ENCODE measurements around the gene SLC46A1.

SLC46A1 gene

DNA sequence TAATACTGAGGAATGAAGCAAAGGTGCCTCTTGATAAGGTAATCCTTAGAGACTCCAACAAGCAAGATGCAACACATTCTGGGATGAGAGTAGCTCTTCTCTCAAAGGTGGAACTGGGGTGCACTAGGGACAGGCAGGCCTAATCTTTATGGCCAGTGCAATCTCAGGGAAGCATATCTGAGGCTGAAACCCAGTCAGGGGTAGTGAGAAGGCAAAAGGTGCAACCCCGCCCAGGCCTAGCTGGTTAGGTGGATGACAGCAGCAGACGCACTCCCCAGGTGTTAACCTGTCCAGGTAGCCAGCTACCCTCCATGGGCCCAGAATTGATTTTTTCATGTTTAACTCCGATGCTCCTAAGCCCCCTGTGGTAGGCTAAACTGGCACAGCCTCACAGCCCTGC, 9.9 kb upstream of the SLC46A1 start:
- H3K27me3 Mint-ChIP-seq = peaks cover 14% of the 10 kb centered on the region
- no peak overlapping the region for H3K4me3 Mint-ChIP-seq
- H3K27ac Mint-ChIP-seq = no peak overlapping the region
- H3K9me3 Mint-ChIP-seq = no peaks in the 10 kb centered on the region
- H3K4me1 Mint-ChIP-seq (ENCODE audit: low read depth) = peaks cover 8% of the 10 kb centered on the region
- intact Hi-C loops (cut with micrococcal nuclease) = loop anchor here (5.0 kb wide), 1 partner anchor 34 kb away; no protein-coding TSS in a partner anchor
- no peaks in the 10 kb centered on the region for H3K36me3 Mint-ChIP-seq (ENCODE audit: low read depth)

DNA sequence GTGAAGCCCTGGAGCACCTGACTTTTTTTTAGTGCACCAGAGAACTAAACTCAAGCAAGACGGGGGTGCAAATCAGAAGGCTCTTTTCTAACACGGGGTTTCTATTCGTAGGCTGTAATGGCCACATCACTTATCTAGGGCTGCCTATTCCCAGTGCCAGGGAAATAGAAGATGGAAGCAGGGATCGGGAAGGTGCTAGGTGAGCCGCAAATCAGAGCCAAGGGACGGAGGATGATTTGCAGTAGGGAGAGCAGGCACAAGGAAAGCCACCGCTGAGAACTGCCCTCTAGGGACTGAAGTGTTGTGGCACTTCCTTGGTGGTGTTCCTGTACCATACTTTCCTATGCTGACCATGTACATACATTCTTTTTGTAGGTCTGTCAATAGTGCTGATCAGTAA, 7.8 kb upstream of the SLC46A1 start:
- H3K27me3 Mint-ChIP-seq = peaks cover 11% of the 10 kb centered on the region
- H3K27ac Mint-ChIP-seq = no peak overlapping the region

DNA sequence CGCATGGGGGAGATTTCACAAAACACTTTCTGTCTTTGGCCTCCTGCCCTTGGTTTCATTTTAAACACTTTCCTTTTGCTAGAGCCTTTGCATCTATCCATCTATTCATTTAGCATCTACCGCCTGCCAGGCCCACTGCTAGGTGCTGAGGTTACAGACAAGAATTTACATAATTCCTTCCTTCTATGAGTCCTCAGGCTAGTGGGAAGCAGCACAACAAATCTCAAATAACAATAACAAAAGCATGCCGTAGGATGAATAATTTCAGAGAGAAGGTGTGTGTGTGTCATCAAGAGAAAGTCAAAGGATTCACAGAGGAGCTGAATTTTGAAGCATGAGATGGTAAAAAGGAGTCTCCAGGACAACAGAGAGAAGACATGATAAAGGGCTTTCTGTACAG, 6.1 kb upstream of the SLC46A1 start:
- H3K4me3 Mint-ChIP-seq = no peak overlapping the region
- H3K4me1 Mint-ChIP-seq (ENCODE audit: low read depth) = peaks cover 14% of the 10 kb centered on the region
- H3K27ac Mint-ChIP-seq = no peak overlapping the region
- H3K36me3 Mint-ChIP-seq (ENCODE audit: low read depth) = no peaks in the 10 kb centered on the region
- intact Hi-C loops (cut with micrococcal nuclease) = no loop called here
- peaks cover 14% of the 10 kb centered on the region for H3K27me3 Mint-ChIP-seq
- H3K9me3 Mint-ChIP-seq = no peaks in the 10 kb centered on the region

More for the DNA sequence above, 7.8 kb upstream of the SLC46A1 start:
- Mint-ChIP-seq H3K36me3 (ENCODE audit: low read depth) (no peaks in the 10 kb centered on the region), H3K4me3 (no peak overlapping the region), H3K9me3 (no peaks in the 10 kb centered on the region), H3K4me1 (ENCODE audit: low read depth) (peaks cover 8% of the 10 kb centered on the region)
- intact Hi-C loops (cut with micrococcal nuclease) = no loop called here

DNA sequence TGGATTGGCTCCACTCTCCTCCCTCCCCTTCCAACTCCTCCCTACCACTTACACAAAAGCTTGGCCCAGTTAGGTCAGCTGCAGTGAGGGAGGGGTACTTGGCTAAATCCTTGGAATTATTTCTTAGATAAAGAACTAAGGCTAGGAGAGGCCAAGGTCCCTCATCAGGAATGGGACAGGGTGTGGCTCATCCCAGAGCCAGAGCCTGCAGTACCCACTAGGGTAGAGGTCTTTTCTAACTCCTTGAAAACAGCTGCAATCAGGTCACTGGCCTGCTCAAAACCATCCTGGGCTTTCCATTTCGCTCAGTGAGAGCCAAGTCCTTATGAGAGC, 1.9 kb upstream of the SLC46A1 start:
- intact Hi-C loops (cut with micrococcal nuclease) = loop anchor here (10.0 kb wide), 1 partner anchor 173 kb away; no protein-coding TSS in a partner anchor
- peak overlapping the region; percentile 3 for H3K27ac Mint-ChIP-seq
- H3K4me3 Mint-ChIP-seq = no peak overlapping the region
- H3K27me3 Mint-ChIP-seq = peaks cover 8% of the 10 kb centered on the region
- H3K36me3 Mint-ChIP-seq (ENCODE audit: low read depth) = peaks cover 16% of the 10 kb centered on the region
- no peaks in the 10 kb centered on the region for H3K9me3 Mint-ChIP-seq
- peaks cover 40% of the 10 kb centered on the region for H3K4me1 Mint-ChIP-seq (ENCODE audit: low read depth)

DNA sequence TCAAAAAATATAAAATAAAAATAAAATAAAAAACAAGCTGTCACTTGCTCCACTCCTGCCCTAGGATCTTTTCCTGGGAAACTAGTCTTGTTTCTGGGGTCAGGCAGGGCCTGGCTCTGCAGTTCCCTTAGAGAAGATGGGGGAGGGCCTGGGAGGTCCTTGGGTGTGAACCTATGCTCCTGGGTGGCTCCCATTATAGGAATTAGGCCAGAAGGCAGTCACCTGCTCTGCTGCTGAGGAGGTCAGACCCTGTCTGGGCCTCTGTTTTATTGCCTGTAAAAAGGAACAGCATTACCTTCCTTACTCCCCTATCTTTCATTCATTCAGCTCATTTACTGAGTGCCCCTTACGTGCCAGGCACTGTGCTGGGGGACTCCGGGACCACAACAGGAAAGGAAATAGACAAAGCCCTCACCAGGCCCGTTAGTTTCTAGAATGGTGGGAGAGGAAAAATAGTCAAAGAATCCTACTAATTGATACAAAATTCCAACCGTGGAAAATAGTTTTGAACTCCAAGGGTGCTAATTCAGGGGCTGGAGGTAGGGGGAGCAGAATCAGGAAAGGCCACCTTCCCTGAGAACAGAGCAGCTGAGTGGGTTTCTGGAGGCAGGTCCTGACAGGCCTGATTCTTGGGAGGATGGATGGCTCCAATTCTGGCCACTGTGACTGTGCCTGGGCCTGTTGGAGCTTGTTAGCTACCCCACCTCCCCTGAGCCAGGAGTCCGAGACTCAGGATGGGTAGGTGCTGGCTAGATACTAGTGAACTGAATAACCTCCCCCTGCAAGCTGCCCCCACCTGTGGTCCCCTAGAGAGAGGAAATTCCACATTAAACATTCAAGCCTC, 1.3 kb upstream of the SLC46A1 start:
- H3K36me3 Mint-ChIP-seq (ENCODE audit: low read depth) = peaks cover 22% of the 10 kb centered on the region
- no peak overlapping the region for H3K27ac Mint-ChIP-seq
- no peaks in the 10 kb centered on the region for H3K9me3 Mint-ChIP-seq
- peaks cover 6% of the 10 kb centered on the region for H3K27me3 Mint-ChIP-seq
- intact Hi-C loops (cut with micrococcal nuclease) = loop anchor here (10.0 kb wide), 1 partner anchor 173 kb away; no protein-coding TSS in a partner anchor
- H3K4me3 Mint-ChIP-seq = no peak overlapping the region
- H3K4me1 Mint-ChIP-seq (ENCODE audit: low read depth) = peaks cover 46% of the 10 kb centered on the region

DNA sequence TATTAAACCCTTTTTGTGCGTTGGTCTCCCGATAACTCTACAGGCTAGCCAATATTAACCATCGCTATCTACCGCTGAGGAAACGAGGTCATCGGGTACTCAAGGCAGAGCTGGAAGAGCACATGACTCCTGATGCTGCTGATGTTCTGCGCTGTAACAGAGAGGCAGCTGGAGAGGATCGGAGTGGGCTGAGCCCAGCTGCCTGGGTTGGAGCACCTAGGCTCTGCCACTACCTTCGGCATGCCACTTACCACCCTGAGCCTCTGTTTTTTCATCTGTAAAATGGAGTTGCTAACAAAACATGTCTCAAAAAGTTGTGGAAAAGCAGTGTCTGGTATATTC, 432 bp upstream of the SLC46A1 start:
- H3K36me3 Mint-ChIP-seq (ENCODE audit: low read depth) = peaks cover 29% of the 10 kb centered on the region
- peaks cover 7% of the 10 kb centered on the region for H3K27me3 Mint-ChIP-seq
- intact Hi-C loops (cut with micrococcal nuclease) = loop anchor here (10.0 kb wide), 1 partner anchor 172 kb away; no protein-coding TSS in a partner anchor
- no peaks in the 10 kb centered on the region for H3K9me3 Mint-ChIP-seq
- peak overlapping the region; percentile 86 for H3K4me3 Mint-ChIP-seq
- no peak overlapping the region for H3K27ac Mint-ChIP-seq
- H3K4me1 Mint-ChIP-seq (ENCODE audit: low read depth) = peaks cover 52% of the 10 kb centered on the region

DNA sequence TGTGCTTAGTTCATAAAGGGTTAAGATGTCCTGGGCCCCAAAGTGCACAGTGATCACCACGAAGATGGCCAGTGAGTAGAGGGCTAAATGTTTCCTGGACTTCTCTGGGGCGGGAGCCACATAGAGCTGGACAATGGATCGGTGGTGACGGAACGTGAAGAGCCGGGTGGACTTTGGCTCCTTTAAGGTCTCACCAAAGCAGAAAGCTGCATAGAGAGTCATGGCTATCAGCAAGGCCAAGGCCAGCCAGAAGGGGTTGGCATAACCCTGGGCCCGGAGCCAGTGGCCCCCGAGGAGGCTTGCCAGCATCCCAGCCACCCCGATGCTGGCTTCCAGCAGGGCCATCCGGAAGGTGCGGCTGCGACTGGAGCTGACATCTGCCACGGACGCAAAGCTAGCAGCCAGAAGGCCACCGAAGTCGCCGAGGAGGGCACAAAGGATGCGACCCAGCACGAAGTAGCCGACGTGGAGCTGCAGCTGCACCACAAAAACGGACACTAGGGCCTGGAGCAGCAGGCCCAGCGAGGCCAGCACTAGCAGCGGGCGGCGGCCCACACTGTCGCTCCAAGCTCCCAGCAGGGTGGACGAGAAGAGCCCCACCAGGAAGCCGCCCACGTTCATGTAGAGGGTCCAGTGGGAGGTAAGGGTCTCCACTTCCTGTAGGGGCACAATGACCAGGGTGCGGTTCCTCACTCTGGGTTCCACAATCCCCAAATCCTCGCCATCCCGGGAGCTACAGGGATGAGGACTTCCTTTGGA, 1.0 kb downstream of the SLC46A1 start:
- H3K4me3 Mint-ChIP-seq = peak overlapping the region; percentile 86
- intact Hi-C loops (cut with micrococcal nuclease) = loop anchor here (10.0 kb wide), 1 partner anchor 170 kb away; no protein-coding TSS in a partner anchor
- peak overlapping the region; percentile 74 for H3K27ac Mint-ChIP-seq
- H3K27me3 Mint-ChIP-seq = peaks cover 7% of the 10 kb centered on the region
- H3K4me1 Mint-ChIP-seq (ENCODE audit: low read depth) = peaks cover 64% of the 10 kb centered on the region
- peaks cover 42% of the 10 kb centered on the region for H3K36me3 Mint-ChIP-seq (ENCODE audit: low read depth)
- no peaks in the 10 kb centered on the region for H3K9me3 Mint-ChIP-seq

DNA sequence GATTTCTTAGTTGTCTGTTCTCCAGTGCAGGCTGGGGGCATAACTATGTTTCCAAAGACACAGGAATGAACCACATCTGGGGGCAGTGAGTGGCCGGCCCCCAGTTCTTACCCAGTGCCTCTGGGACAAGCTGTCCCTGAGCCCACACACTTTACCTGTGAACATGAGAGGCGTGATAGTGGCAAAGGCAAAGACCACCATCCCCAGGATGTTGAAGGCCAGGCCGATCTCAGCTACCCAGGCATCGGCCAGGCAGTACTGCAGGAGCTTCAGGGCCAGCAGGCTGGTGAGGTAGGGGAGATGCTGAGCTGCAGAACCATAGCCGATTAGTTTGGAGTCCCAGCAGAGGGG, 1.6 kb downstream of the SLC46A1 start:
- Mint-ChIP-seq H3K27me3 (peaks cover 7% of the 10 kb centered on the region), H3K9me3 (no peaks in the 10 kb centered on the region), H3K4me1 (ENCODE audit: low read depth) (peaks cover 66% of the 10 kb centered on the region), H3K27ac (peak overlapping the region; percentile 74), H3K4me3 (peak overlapping the region; percentile 86), H3K36me3 (ENCODE audit: low read depth) (peaks cover 48% of the 10 kb centered on the region)
- intact Hi-C loops (cut with micrococcal nuclease) = loop anchor here (10.0 kb wide), 1 partner anchor 170 kb away; no protein-coding TSS in a partner anchor

DNA sequence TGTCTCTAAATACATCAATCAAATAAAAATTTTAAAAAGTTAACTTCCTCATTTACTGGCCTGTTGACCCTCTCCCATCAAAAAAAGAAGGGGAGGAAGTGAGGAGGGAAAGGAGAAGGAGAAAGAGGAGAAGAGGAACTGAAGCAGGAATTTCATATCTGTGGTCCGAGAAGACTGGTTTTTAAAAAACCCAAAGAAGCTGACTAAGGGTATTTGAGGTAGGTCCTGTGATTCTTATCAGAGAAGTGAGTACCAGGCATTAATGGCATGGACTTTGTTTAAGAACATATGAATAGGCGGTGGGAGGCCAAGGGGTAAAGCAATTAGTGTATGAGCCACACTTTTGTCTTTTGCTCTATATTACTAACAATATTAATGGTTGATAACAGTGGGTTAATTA, 2.0 kb downstream of the SLC46A1 start:
- H3K9me3 Mint-ChIP-seq = no peaks in the 10 kb centered on the region
- H3K4me3 Mint-ChIP-seq = peak overlapping the region; percentile 86
- intact Hi-C loops (cut with micrococcal nuclease) = loop anchor here (10.0 kb wide), 1 partner anchor 169 kb away; no protein-coding TSS in a partner anchor
- peaks cover 52% of the 10 kb centered on the region for H3K36me3 Mint-ChIP-seq (ENCODE audit: low read depth)
- H3K4me1 Mint-ChIP-seq (ENCODE audit: low read depth) = peaks cover 70% of the 10 kb centered on the region
- peak overlapping the region; percentile 74 for H3K27ac Mint-ChIP-seq
- peaks cover 7% of the 10 kb centered on the region for H3K27me3 Mint-ChIP-seq

DNA sequence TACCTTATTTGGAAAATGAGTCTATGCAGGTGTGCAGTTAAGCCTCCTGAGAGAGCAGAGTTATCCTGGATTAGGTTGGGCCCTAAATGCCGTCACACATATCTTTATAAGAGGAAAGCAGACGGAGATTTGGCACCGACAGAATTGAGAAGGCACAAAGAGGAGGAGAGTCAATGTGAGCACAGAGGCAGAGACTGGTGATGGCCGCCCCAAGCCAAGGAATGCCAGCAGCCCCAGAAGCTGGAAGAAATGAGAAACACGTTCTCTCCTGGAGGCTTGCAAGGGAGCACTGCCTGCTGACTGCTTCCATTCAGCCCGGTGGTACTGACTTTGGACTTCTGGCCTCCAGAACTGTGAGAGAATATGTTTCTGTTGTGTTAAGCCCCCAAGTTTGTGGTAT, 3.2 kb downstream of the SLC46A1 start:
- Mint-ChIP-seq H3K27ac (peak overlapping the region; percentile 74), H3K4me1 (ENCODE audit: low read depth) (peaks cover 68% of the 10 kb centered on the region), H3K9me3 (no peaks in the 10 kb centered on the region), H3K4me3 (peak overlapping the region; percentile 0), H3K36me3 (ENCODE audit: low read depth) (peaks cover 64% of the 10 kb centered on the region), H3K27me3 (peaks cover 3% of the 10 kb centered on the region)
- intact Hi-C loops (cut with micrococcal nuclease) = loop anchor here (10.0 kb wide), 1 partner anchor 168 kb away; no protein-coding TSS in a partner anchor

DNA sequence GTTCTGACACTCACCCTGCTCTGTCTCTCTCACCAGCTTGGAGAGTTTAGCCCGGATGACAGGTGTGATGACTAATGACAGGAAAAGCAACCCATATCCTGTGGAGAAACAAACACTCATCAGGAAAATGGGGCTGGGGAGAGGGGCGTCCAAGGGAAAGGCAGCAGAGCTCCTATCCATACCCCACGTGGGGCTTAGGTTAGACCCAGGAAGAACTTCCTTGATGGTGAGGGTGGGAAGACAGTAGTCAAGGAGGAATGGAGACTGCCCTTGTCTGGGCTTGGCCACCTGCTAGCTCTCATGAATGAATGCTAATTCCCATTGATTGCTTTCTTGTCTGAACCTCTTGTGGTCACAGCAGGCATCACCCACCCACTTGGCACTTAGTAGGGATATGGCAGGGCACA, 3.8 kb downstream of the SLC46A1 start:
- no peaks in the 10 kb centered on the region for H3K9me3 Mint-ChIP-seq
- no peak overlapping the region for H3K27ac Mint-ChIP-seq
- H3K36me3 Mint-ChIP-seq (ENCODE audit: low read depth) = peaks cover 70% of the 10 kb centered on the region
- peaks cover 3% of the 10 kb centered on the region for H3K27me3 Mint-ChIP-seq
- H3K4me3 Mint-ChIP-seq = no peak overlapping the region
- peaks cover 68% of the 10 kb centered on the region for H3K4me1 Mint-ChIP-seq (ENCODE audit: low read depth)
- intact Hi-C loops (cut with micrococcal nuclease) = loop anchor here (10.0 kb wide), 1 partner anchor 167 kb away; no protein-coding TSS in a partner anchor

DNA sequence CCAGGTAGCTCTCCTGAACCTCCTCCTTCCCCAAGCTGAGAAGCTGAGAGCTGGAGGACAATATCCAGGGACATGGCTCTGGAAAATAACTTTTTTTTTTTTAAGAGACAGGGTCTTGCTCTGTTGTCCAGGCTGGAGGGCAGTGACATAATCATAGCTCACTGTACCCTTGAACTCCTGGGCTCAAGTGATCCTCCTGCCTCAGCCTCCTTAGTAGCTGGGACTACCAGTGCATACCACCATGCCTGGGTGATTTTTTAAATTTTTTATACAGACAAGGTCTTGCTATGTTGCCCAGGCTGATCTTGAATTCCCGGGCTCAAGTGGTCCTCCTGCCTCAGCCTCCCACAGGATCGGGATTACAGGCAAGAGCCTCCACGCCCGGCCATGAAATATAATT, 6.2 kb downstream of the SLC46A1 start:
- H3K9me3 Mint-ChIP-seq = no peaks in the 10 kb centered on the region
- peaks cover 53% of the 10 kb centered on the region for H3K4me1 Mint-ChIP-seq (ENCODE audit: low read depth)
- no peak overlapping the region for H3K4me3 Mint-ChIP-seq
- no peak overlapping the region for H3K27ac Mint-ChIP-seq
- intact Hi-C loops (cut with micrococcal nuclease) = loop anchor here (10.0 kb wide), 1 partner anchor 165 kb away; no protein-coding TSS in a partner anchor
- peaks cover 85% of the 10 kb centered on the region for H3K36me3 Mint-ChIP-seq (ENCODE audit: low read depth)
- peaks cover 1% of the 10 kb centered on the region for H3K27me3 Mint-ChIP-seq

DNA sequence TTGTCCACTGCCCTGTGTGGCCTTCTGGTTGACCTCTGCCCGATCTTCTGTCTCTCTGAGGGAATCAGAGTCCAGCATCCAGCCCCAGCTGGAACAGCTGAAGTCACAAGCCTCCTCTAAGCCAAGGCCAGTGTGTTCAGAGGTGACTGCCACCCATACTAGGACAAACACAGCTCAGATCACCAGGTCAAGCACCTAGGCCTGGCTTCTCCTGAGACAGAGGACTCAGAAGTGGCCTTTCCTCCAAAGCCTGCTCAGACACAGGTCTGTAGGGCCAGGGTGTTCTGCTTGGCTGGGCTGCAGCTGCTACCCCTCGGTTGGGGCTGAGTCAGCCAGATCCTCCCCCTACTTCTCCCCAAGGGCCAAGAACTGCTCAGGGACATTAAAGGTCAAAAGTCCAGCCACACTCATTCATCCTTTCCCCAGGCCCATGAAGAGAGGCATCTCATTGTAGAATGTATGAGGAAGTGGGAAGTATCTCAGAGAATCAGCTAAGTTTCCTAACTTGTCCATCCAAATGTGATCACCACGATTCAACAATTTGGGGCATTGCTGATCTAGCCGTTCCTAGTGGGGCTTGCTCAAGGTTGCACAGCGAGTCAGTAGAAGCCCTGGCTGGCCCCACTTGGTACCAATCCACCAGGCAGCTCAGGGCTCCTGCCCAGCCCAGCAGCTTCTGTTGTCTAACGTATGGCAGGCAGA, 7.6 kb downstream of the SLC46A1 start:
- intact Hi-C loops (cut with micrococcal nuclease) = no loop called here
- no peaks in the 10 kb centered on the region for H3K9me3 Mint-ChIP-seq
- peaks cover 1% of the 10 kb centered on the region for H3K27me3 Mint-ChIP-seq
- H3K36me3 Mint-ChIP-seq (ENCODE audit: low read depth) = peaks cover 82% of the 10 kb centered on the region
- H3K4me1 Mint-ChIP-seq (ENCODE audit: low read depth) = peaks cover 39% of the 10 kb centered on the region
- H3K27ac Mint-ChIP-seq = peak overlapping the region; percentile 3
- no peak overlapping the region for H3K4me3 Mint-ChIP-seq

Measured in dendritic cell treated with granulocyte-macrophage colony-stimulating factor and Interleukin-4, amounts not matched to agents 40 ng/mL and 50 ng/mL, for 4 days (primary cell).